ENCODE results near the gene CLDN19. TPM values are rescaled to one million over a fixed set of nuclear protein-coding genes. Genes with fewer than 3 reads are reported as not detected.

The CLDN19 gene, protein sequence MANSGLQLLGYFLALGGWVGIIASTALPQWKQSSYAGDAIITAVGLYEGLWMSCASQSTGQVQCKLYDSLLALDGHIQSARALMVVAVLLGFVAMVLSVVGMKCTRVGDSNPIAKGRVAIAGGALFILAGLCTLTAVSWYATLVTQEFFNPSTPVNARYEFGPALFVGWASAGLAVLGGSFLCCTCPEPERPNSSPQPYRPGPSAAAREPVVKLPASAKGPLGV
- total RNA-seq (under 1 TPM in 1 of 9 donors, not detected in 8; 0.91 TPM), polyA plus RNA-seq (under 1 TPM in 1 of 3 donors, not detected in 2; 0.20 TPM)
- long read RNA-seq, donor 1 = 0 reads
- long read RNA-seq, donor 2 = 0 reads
- long read RNA-seq, donor 3 = 0 reads
- long read RNA-seq, donor 4 = 0 reads
- long read RNA-seq, donor 5 = 0 reads
- long read RNA-seq, donor 6 = 0 reads
- long read RNA-seq, donor 7 = 0 reads
- long read RNA-seq, donor 8 = 0 reads
- long read RNA-seq, donor 9 = 0 reads
- long read RNA-seq, donor 10 = 0 reads

DNA sequence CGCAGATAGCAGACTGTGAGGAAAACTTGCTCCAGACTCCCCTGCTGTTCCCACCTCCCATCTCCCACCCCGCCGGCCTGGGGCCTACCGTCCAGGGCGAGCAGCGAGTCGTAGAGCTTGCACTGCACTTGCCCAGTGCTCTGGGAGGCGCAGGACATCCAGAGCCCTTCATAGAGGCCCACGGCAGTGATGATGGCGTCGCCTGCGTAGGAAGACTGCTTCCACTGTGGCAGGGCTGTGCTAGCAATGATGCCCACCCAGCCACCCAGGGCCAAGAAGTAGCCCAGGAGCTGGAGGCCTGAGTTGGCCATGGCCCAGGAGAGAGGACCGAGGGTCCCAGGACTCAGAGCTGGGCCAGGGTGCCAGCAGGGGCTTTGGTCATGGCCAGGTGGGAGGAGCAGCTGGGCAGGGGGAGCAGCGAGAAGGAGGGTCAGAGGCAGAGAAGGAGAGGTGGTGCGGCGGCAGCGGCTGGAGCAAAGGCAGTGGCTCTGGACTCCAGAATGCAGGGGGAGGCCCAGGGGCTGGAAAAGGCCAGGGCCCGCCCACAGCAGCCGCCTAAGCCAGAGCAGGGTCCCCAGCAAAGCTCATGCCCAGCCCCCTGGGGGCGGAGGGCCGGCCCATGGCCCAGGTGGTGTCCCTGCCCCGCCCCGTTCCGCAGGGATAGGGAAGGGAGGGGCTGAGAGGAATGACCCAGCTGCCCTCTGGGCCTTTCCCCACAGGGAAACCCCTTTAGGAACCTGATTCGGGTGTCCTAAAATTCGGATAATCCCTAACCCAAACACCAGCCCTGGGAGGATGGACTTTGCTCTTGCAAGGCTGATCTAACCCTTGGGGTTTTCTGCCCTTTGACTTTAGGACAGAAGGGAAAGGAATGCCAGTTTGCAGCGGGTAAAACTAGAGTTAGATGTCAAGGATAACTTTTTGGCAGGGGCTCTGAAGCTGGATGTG, at the start of gene CLDN19:
CLDN19 (minus strand) TSS at position 484 of the 948 bp plus-strand sequence; CDS start at position 311, 173 bp downstream.
- WGBS, 4 donors = 72 to 76% (median 74%) methylated on average over 12 to 27 of the region's 27 CpGs
- no peak for TF ChIP-seq POLR2A (IDR thresholded peaks at IDR 0.05)
- TF ChIP-seq, protein P1, sequence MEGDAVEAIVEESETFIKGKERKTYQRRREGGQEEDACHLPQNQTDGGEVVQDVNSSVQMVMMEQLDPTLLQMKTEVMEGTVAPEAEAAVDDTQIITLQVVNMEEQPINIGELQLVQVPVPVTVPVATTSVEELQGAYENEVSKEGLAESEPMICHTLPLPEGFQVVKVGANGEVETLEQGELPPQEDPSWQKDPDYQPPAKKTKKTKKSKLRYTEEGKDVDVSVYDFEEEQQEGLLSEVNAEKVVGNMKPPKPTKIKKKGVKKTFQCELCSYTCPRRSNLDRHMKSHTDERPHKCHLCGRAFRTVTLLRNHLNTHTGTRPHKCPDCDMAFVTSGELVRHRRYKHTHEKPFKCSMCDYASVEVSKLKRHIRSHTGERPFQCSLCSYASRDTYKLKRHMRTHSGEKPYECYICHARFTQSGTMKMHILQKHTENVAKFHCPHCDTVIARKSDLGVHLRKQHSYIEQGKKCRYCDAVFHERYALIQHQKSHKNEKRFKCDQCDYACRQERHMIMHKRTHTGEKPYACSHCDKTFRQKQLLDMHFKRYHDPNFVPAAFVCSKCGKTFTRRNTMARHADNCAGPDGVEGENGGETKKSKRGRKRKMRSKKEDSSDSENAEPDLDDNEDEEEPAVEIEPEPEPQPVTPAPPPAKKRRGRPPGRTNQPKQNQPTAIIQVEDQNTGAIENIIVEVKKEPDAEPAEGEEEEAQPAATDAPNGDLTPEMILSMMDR (IDR thresholded peaks at IDR 0.05) = no peak
- Histone ChIP-seq H3K27me3 (no peaks in the 10 kb centered on the region), H3K4me3 (no peak within 1 kb of the TSS), H3K27ac (no peak within 1 kb of the TSS), H3K9me3 (replicated peaks in 1 of 3) (no peaks in the 10 kb centered on the region), H3K36me3 (replicated peaks in 1 of 2) (no peaks in the 10 kb centered on the region), H3K4me1 (replicated peaks in 1 of 2) (no peaks in the 10 kb centered on the region)
- intact Hi-C loops (cut with DNase I) = loop anchor here in 1 of 2 donors (10.0 kb wide), 1 partner anchor 165 kb away; no protein-coding TSS in a partner anchor
- no peak for DNase-seq

DNA sequence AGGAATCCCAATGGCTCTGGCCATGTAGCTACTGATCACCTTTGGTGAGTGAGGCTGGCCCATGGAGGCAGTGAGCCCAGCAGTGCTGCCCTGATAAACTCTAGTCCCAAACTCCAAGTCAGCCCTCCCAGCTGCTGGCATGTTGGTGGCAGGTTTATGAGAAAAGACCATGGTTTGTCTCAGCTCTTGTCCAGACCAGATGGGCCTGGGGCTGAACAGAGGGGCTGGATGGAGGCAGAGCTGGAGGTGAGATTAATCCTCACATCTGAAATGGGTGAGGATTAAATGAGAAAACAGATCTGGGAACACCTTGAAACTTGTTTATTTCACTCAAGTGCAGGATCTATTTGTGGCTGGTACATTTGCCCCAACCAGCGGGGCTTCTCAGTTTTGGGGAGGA, 48.0 kb upstream of the CLDN19 start:
- TF ChIP-seq POLR2A (IDR thresholded peaks at IDR 0.05) = no peak
- TF ChIP-seq, protein P1 (IDR thresholded peaks at IDR 0.05) = no peak
- WGBS, 4 donors = 95 to 100% (median 97%) methylated on average over 1 of the region's 1 CpG
- H3K27ac ChIP-seq = no peak overlapping the region
- no peaks in the 10 kb centered on the region for H3K9me3 ChIP-seq (replicated peaks in 1 of 3)
- intact Hi-C loops (cut with DNase I) = no loop called here
- peaks cover 0 to 10% of the 10 kb centered on the region in 2 donors for H3K4me1 ChIP-seq (replicated peaks in 1 of 2)
- H3K36me3 ChIP-seq (replicated peaks in 1 of 2) = no peaks in the 10 kb centered on the region
- no peak overlapping the region for H3K4me3 ChIP-seq
- DNase-seq = no peak
- H3K27me3 ChIP-seq = no peaks in the 10 kb centered on the region

DNA sequence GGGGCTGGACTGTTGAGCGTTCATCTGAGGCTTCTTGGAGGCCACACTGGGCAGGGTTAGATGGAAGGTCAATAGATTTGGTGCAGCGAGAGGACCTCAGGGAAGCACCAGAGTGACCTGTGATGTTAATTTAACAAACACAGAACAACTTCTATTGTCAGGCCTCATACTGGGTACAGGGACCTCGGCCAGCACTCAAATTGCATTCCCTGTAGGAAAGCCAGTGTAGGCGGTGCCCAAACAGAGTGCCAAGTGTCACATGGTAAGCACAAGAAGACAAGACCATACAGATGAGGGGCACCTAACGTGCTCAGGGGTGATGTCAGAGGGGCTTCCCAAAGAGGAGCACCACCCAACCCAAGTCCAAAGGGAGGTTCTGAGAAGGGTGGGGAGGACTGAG, 46.1 kb upstream of the CLDN19 start:
- H3K9me3 ChIP-seq (replicated peaks in 1 of 3) = no peaks in the 10 kb centered on the region
- H3K27me3 ChIP-seq = no peaks in the 10 kb centered on the region
- H3K4me3 ChIP-seq = no peak overlapping the region
- intact Hi-C loops (cut with DNase I) = no loop called here
- no peaks in the 10 kb centered on the region for H3K36me3 ChIP-seq (replicated peaks in 1 of 2)
- peaks cover 0 to 10% of the 10 kb centered on the region in 2 donors for H3K4me1 ChIP-seq (replicated peaks in 1 of 2)
- H3K27ac ChIP-seq = no peak overlapping the region
- DNase-seq = no peak
- TF ChIP-seq, protein P1 (IDR thresholded peaks at IDR 0.05) = no peak
- TF ChIP-seq POLR2A (IDR thresholded peaks at IDR 0.05) = no peak
- WGBS, 4 donors = 93 to 96% (median 94%) methylated on average over 5 of the region's 5 CpGs
